Subcutaneous abdominal adipose tissue (tissue), 5 donors: ENCODE results near the gene AP4E1.

Experiments
- H3K27ac ChIP-seq: one replicate; pipeline ENCODE4 v1.7.0; 2013; ENCODE audit warnings: low read depth, mild to moderate bottlenecking, inconsistent platforms, low read length, moderate library complexity
- H3K27me3 ChIP-seq, 5 donors: one replicate each; pipeline ENCODE4 v1.7.0; 2013; ENCODE audit warnings: low read length in 5 of 5, inconsistent platforms in 1 of 5; ENCODE audit not compliant: control insufficient read depth in 5 of 5, insufficient read depth in 4 of 5
- H3K36me3 ChIP-seq, 5 donors: one replicate each; pipeline ENCODE4 v1.7.0; 2013; ENCODE audit warnings: low read length in 5 of 5; ENCODE audit not compliant: control insufficient read depth in 5 of 5, insufficient read depth in 5 of 5
- H3K4me1 ChIP-seq, 5 donors: one replicate each; pipeline ENCODE4 v1.7.0; 2013; ENCODE audit warnings: low read length in 5 of 5, mild to moderate bottlenecking in 3 of 5, moderate library complexity in 1 of 5; ENCODE audit not compliant: control insufficient read depth in 5 of 5, insufficient read depth in 5 of 5
- H3K4me3 ChIP-seq, 5 donors: one replicate each; pipeline ENCODE4 v1.7.0; 2013; ENCODE audit warnings: low read length in 5 of 5, low read depth in 1 of 5
- H3K9ac ChIP-seq, 5 donors: one replicate each; pipeline ENCODE4 v1.7.0; 2013; ENCODE audit warnings: low read length in 5 of 5, mild to moderate bottlenecking in 4 of 5, moderate library complexity in 3 of 5
- H3K9me3 ChIP-seq, 5 donors: one replicate each; pipeline ENCODE4 v1.7.0; 2013; ENCODE audit warnings: low read length in 5 of 5; ENCODE audit not compliant: control insufficient read depth in 5 of 5
- donor health status: healthy.
- donor health status: healthy.
- donor health status: healthy.
- donor health status: healthy.
- donor health status: healthy.

Gene AP4E1

DNA sequence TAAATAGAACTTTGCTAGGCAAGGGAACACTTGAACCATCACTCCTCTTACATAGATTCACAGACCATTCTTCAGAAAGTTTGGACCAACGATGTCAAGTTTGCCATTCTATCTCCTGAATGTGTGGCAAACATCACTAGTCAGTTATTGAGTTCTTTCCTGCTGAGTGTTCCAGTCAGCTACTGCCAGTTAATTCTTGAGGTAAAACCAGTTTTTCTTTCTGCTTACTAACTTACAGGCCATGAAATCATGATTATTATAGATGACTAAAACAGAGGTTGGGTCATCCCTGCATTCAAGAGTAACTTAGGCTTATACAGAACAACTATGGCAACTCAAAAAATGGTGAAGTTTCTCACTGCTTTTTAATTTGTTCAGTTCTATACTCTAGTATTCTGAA, 88.2 kb downstream of the AP4E1 start:
- H3K9me3 ChIP-seq = no peaks in the 10 kb centered on the region

GRCh38 chr15:50997371-50998051, 89.0 kb downstream of the AP4E1 start:
- Histone ChIP-seq H3K36me3 (peaks cover 19 to 36% (median 30%) of the 10 kb centered on the region in 5 donors), H3K9ac (no peak overlapping the region), H3K4me1 (no peaks in the 10 kb centered on the region), H3K9me3 (no peaks in the 10 kb centered on the region), H3K27ac (no peak overlapping the region), H3K4me3 (no peak overlapping the region), H3K27me3 (no peaks in the 10 kb centered on the region)

More for the DNA sequence above, 88.2 kb downstream of the AP4E1 start:
- H3K36me3 ChIP-seq = peaks cover 15 to 32% (median 24%) of the 10 kb centered on the region in 5 donors
- no peaks in the 10 kb centered on the region for H3K27me3 ChIP-seq
- no peak overlapping the region for H3K4me3 ChIP-seq
- H3K9ac ChIP-seq = no peak overlapping the region
- no peak overlapping the region for H3K27ac ChIP-seq
- H3K4me1 ChIP-seq = no peaks in the 10 kb centered on the region

DNA sequence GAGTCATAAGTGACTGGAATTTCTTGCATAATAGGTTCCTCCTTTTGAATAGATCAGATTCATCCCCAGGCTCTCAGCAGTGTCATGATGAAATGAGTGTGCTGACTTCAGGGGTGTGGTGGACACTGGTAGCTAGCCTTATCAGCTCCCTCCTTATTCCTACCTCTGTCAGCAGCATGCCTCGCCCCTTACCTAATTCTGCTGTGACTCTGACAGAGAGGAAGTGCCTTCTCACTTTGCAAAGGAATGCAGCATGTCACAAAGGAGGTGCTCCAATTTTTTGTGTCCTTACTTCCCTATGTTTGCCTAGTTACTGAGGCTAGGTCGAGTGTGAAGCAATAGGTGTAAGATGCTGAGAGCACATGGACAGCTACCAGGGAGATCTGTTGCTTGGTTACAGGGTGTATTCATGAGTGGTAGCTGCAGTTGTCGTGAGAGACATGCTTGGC, 95.6 kb downstream of the AP4E1 start:
- Histone ChIP-seq H3K4me1 (no peaks in the 10 kb centered on the region), H3K4me3 (no peak overlapping the region), H3K9me3 (peaks cover 0 to 4% (median 0%) of the 10 kb centered on the region in 5 donors), H3K27me3 (no peaks in the 10 kb centered on the region), H3K36me3 (peaks cover 17 to 33% (median 23%) of the 10 kb centered on the region in 5 donors), H3K9ac (no peak overlapping the region), H3K27ac (no peak overlapping the region)

DNA sequence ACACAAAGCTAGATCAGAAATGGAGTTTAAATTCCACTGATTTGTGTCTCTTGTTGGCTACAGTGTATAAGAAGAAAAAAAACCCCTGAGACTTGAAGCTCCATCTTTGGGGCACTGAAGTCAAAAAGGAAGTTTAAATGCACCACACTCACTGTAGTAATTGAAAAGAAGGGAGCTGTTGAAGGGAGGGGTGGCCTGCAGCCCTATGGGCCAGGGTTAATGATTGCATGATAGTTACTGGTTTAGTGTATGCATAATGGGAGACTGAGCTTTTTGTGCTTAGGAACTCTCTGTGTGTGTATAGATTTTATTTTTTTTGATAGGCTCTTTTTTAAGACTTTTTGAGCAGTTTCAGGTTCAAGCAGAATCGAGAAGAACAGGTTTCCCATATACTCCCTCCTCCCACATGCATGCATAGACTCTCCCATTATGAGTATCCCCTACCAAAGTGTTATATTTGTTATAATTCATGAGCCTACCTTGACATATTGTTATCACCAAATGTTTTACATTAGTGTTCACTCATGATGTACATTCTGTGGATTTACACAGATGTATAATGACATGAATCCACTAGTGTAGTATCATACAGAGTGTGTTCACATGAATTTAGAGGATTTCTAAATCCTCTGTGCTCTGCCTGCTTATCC, 98.0 kb downstream of the AP4E1 start:
- no peaks in the 10 kb centered on the region for H3K27me3 ChIP-seq
- H3K4me1 ChIP-seq = no peaks in the 10 kb centered on the region
- peaks cover 15 to 30% (median 19%) of the 10 kb centered on the region in 5 donors for H3K36me3 ChIP-seq
- H3K27ac ChIP-seq = no peak overlapping the region
- no peak overlapping the region for H3K4me3 ChIP-seq
- no peak overlapping the region for H3K9ac ChIP-seq
- peaks cover 0 to 4% (median 0%) of the 10 kb centered on the region in 5 donors for H3K9me3 ChIP-seq

DNA sequence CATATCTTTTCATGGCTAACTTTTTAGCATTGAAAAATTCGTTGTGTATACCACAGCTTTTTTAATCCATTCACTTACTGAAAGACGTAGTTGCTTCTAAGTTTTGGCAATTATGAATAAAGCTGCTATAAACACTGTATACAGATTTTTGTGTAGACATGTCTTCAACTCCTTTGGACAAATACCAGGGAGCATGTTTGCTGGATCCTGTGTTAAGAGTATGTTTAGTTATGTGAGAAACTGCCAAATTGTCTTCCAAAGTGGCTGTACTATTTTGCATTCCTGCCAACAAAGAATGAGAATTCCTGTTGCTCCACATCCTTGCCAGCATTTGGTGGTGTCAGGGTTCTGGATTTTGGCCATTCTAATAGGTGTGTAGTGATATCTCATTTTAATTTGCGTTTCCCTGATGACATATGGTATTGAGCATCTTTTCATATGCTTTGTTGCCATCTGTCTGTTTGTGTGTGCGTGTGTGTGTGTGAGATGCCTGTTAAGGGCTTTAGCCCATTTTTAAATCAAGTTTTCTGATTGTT, 98.7 kb downstream of the AP4E1 start:
- Histone ChIP-seq H3K27me3 (no peaks in the 10 kb centered on the region), H3K36me3 (peaks cover 13 to 29% (median 15%) of the 10 kb centered on the region in 5 donors), H3K4me3 (no peak overlapping the region), H3K27ac (no peak overlapping the region), H3K4me1 (no peaks in the 10 kb centered on the region), H3K9me3 (peaks cover 0 to 4% (median 0%) of the 10 kb centered on the region in 5 donors), H3K9ac (no peak overlapping the region)

DNA sequence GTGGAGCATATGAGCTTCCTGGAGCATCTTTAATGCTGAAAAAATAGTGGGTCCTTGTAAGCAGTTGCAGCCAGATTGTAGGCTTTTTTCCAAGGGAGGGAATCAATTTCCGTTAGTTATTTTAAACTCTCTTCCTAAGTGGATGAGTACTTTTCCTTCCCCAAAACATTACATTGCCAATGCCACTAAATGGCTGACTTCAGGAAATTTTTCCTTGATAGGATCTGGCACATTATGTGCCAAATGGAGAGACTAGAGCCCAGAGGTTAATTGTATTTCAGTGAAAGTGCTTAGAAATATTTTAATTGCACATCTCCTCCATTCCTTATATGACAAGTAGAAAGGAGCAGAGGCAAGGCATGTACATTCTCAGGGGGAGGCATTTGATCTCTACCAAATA, 102.7 kb downstream of the AP4E1 start:
- Histone ChIP-seq H3K27ac (no peak overlapping the region), H3K9me3 (peaks cover 0 to 4% (median 0%) of the 10 kb centered on the region in 5 donors), H3K36me3 (peaks cover 0 to 11% (median 5%) of the 10 kb centered on the region in 5 donors), H3K4me1 (no peaks in the 10 kb centered on the region), H3K27me3 (no peaks in the 10 kb centered on the region), H3K9ac (no peak overlapping the region), H3K4me3 (no peak overlapping the region)

DNA sequence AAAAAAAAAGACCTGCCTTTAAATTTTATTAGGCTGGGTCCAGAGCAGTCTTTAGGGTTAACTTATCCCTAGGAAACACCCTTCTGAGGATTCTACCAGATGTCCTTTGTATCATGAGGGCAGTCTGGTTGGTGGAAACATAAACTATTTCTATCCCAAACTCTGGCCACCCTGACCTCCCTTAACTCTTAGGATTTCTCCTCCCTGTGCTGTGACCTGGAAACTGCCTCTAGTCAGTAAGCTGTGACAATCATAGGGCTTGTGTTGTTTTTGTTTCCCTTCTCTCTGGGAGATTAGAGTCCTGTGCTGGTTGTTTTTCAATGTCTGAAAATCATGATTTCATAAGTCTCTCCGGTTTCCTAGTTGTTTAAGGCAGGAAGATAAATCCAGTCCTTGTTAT, 108.1 kb downstream of the AP4E1 start:
- Histone ChIP-seq H3K9ac (no peak overlapping the region), H3K27me3 (no peaks in the 10 kb centered on the region), H3K4me3 (no peak overlapping the region), H3K27ac (no peak overlapping the region), H3K36me3 (no peaks in the 10 kb centered on the region), H3K9me3 (no peaks in the 10 kb centered on the region), H3K4me1 (no peaks in the 10 kb centered on the region)

GRCh38 chr15:51022206-51022605, 113.7 kb downstream of the AP4E1 start:
- no peaks in the 10 kb centered on the region for H3K9me3 ChIP-seq
- peaks cover 0 to 3% (median 0%) of the 10 kb centered on the region in 5 donors for H3K4me1 ChIP-seq

DNA sequence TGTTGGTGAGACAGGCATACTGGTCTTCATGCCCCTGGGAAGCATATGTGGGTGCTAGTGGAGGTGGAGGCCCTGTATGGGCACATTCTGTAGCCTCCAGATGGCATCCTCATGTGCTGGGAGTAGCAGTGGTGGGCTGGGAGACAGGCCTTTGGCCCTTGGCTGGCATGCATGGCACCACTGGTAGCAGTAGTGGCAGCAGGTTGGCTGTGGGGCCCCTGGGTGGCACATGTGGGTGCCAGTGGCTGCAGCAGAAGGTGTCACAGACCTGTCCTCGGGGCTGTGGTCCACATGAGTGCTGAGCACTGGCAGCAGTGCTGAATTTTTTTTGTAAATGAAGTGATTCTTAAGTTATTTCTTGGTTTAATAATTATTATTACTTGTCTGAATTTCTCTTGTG, 115.0 kb downstream of the AP4E1 start:
- H3K4me1 ChIP-seq = peaks cover 0 to 3% (median 0%) of the 10 kb centered on the region in 5 donors
- H3K36me3 ChIP-seq = no peaks in the 10 kb centered on the region
- no peak overlapping the region for H3K27ac ChIP-seq
- H3K4me3 ChIP-seq = no peak overlapping the region
- H3K27me3 ChIP-seq = no peaks in the 10 kb centered on the region
- no peak overlapping the region for H3K9ac ChIP-seq
- H3K9me3 ChIP-seq = no peaks in the 10 kb centered on the region

More at GRCh38 chr15:51022206-51022605, 113.7 kb downstream of the AP4E1 start:
- Histone ChIP-seq H3K27me3 (no peaks in the 10 kb centered on the region), H3K4me3 (no peak overlapping the region), H3K9ac (no peak overlapping the region), H3K36me3 (no peaks in the 10 kb centered on the region), H3K27ac (no peak overlapping the region)
